ENCODE measurements around the gene FAM163B.

FAM163B gene

DNA sequence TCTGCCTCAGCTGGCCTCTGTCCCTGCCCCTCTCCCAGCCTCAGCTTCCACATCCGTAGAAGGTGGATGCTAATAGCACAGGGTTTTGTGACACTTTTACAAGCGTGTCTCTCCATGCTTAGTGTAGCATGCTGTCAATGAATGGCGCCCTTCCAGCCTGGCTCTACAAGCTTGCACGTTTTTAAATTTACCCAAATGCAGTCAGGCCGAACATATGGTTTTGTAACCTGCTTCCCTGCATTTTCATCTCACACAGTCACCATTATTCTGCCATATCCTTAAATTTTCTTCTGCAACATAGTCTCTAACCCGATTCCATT is 28.8 kb downstream of the FAM163B start:
- DNase-seq = no peak

DNA sequence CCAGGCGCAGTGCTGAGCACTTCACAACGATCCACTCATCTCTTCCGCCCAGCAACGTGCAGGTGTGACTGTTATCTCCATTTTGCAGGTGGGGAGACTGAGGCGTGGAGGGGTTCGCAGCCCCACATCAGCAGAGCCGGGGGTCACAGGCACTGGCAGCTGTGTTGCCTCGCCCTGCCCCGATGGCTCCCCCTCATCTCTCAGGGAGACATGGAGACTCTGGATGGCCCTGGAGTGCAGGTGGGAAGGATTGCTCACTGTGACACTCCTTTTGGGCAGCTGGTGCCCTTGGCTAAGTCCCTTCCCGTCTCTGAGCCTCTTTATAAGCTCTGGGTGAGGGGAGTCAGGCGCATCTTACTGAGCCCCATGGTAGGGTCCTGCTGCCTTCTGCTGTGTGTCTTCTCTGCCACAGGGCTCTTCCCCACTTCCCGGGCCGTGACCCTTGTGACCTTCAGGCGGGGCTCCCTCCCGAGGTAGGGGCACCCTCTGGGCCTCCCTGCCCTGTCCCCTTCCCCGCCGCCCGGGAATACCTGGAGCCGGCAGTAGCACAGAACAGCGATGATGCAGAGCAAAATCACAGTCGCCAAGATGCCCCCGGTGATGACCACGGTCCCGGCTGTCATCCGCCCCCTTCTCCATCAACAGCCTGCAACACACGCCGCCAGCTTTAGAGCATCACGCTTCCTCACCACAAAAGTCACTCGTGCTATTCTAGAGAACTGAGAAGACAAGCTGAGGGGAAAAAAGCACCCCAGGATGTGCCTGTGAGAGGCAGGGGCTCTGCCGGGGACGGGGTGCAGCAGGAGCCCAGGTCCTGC is 29.4 kb downstream of the FAM163B start:
- no peak for DNase-seq

DNA sequence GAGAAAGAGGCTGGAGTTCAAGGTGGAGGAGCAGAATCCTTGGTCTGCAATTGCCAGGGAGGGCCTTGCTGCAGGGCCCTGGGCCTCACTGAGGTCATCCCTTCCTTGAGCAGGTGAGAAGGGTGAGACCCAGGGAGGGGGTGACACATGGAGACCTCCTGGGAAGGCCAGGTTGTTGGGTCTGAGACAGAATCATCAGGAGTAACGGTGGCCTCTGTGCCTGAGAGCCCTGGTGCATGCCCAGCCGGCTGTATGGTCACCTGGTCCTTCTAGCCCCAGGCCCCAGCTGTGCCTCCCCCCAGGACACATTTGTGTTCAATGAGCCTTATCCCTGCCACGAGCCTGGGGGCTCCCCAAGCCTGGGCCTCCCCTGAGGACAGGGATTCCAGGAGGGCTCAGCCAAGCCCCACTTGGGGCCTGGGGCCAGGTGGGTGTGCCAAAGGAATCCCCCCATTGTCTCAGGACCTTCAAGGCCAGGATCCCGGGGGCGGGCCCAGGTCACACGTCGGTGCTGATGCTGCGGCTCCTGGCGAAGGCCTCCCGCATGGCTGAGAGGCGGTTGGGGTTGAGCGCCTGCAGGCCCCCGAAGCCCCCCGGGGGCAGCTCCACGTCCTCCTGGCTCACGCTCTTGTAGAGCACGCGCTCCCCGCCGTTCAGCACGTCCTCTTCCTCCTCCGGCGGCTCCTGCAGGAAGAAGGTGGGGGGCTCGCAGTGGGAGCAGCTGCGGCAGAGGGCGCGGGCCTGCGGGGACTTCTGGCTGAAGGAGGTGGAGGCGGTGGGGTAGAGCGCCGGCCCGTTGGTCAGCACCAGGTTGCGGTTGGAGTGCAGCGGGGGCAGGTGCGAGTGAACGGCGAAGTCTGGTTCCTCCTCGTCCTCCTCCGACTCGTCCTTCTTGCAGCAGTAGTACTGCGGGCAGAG is 30.4 kb downstream of the FAM163B start:
- no peak for DNase-seq

DNA sequence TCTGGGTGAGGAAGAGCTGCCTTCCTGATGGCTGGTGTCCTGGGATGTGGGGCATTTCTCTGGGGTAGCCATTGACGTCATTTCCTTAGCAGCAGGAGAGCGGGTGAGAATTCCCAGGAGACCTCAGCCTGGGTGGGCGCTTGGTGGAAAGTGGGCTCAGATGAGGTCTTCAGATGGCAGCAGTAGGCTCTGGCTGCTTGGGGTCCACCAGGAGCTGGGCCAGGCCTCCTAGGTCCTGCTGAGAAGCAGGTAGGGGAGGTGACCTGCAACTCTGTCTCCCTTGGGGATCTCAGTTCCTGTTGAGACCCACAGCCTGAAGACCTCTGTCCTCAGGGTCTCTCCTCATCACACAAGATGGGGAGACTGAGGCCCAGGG is 31.5 kb downstream of the FAM163B start:
- no peak for DNase-seq

DNA sequence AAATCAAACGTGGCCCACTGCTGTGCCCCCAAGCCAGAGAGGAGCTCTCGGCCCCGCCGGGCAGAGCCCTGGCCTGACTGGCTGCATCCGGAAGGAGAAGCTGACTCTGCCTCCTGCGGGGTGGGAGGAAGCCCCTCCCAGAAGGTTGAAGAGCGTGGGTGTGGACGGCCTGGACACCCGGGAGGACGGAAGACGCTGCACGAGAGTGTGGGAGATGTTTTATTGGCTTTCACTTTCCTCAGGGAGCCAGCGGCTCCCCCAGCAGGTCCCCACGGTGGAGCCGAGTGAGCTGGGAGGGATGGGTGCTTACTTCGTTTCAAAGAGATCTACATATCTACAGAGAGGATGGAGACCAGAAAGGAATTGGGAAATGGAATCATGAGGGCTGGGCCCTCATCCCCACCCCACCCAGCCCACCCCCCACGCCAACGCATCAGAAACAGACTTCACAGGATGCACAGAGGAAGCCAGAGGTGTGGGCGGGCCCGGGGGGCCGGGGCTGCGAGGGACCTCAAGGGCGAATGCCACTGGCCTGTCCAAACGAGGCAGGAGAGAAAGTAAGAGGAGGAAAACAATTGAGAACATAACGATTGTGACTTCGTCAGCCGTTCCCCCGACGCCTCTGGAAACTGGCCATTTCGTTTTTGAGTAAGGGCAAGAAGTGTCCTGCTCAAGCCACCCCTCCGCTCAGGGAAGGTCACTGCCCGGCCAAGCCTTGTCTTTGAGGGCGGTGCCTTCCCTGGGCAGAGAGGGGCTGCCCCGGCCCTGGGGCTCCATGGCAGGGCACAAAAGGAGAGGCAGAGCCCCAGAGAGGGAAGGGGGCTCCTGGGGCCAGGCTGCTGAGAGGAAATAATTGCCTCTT is 32.1 kb downstream of the FAM163B start:
- no peak for DNase-seq

DNA sequence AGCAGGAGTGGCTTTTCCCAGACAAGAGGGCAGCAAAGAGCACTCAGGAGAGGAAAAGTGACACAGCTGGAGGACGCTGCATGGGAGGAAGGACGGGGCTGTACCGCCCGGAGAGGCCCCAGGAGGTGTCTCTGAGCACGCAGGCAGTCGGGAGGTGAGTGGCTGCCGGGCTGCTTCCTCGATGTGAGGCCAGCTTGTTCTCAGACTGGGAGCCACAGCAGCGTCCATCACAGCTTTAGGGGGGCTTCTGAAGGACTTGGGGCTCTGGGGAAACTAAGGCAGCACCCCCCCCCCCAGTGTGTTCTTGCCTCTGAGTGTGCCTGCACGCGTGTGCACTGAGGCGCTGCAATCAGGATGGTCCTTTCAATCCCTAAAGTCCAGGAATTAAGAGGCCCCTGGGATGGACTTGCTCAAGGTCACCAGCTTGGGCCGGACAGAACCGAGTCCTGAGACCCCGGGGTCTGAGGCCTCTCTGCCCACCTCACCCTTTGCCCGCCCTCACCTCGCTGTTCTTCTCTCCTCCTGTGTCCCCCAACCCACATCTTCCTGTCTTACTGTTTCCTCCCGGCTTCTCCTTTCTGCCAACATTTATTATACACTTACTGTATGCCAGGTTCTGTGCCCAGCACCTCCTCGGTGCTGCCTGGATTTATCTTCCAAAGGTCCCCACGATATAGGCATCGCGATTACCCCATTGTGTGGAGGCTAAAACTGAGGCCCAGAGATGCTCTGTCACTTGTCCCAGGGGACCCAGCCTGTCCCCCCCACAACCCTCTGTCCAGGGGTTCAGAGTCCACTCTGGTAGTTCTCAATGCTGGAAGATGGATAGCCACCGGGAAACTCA is 32.9 kb downstream of the FAM163B start:
- no peak for DNase-seq

DNA sequence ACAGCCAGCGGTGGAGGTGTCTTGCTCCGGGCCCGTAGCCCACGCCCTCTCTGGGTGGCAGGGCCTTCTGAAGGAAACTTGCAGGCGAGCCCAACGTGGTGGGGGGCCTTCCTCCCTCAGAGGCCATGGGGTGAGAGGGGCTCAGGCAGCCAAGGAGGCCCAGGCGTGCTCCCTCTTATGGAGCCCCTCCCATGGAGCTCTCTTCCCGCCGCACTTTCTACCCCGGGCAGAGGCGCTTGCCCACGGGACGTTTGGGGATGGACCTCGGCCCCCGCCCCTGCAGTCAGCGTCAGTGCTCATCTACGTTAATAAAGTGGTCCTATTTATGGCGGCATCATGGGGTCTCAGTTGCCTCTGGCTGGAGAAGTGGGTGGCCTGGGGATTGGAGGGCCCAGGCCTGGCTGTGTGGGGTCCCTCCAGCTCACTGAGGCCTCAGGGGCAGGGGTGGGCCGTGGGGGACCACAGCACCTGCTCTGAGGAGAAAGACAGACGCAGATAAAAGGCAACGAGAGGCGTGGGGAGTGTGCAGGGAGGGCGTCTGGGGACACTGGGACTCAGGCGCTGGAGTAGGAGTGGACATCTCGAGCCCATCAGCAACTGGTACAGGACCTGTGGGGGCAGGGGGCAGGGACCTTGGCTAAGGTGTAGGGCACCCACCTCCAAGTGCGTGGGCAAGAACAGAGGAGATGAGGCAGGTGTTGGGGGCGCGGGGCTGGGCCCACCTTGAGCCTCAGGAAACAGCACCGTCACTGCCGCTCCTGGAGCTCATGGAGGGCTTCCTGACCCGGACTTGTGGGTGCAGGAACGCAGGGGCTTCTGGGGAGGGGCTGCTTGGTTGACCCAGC is 33.8 kb downstream of the FAM163B start:
- no peak for DNase-seq

DNA sequence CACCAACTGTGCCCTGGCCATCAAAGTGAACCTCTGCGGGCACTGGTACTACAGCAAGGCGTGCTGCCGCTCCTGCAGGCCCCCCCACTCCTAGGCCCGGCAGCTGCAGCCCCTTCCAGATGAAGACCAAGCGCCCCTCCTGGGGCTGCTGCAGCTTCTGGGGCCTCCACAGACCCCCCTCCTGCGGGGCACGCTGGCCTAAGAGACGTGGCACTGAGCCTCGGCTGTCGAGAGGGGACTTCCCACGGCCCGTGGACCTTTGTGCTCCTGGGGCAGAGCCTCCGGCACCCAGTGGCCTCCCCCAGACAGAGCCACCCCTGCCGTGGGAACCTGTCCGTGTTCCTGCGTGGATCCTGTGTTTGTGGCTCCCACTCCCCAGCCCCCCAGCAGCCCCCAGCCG is 34.4 kb downstream of the FAM163B start:
- DNase-seq = no peak

DNA sequence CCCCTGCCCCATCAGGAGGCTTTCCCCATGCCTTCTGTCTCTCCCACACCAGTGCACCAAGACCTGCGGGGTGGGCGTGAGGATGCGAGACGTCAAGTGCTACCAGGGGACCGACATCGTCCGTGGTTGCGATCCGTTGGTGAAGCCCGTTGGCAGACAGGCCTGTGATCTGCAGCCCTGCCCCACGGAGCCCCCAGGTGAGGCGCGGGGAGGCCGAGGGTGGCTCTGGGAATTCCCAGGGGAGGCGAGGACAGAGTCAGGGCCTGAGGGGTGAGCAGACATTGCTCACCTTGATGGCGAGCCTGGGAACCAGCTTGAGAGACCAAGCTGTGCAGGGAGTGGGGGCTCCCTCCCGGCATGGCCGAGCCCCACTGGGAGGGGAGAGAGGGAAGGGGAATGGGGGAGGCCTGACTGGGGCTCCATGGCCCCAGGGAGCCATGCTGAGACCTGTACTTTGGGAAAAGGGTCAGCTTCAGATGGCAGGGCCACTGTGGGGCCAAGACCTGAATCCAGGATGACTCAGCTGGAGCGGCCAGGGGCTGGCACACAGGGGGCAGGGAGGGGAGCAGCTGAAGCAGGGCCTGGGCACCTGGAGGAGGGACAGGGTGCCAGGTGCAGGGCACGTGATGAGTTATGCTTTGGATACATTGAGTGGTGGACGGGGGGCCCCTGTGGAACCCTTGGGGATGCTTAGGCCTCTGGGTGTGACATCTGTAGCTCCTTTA is 35.2 kb downstream of the FAM163B start:
- DNase-seq = no peak

DNA sequence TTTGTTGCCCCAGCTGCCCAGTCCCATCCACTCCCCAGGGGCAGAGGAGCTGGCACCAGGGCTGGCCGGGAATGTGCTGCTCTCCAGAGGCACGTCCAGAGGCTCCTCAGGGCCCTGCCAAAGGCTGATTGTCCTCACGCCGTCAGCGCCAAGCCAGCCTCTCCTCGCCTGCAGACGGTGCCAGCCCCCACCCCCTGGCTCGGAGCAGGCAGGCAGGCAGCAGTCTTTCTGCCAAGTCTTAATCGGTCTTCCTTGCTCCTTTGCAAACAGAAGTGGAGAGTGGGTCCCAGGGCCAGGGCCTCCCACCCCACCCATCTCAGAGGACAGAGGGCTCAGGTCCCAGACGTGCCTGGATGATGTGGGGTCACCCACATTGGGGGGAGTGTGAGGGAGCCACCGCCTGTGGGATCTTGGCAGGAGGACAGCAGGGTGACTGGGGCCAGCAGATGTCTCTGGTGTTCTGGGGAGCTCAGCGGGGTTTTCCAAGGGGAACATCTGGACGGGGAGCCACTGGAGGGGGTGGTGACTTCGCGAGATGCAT is 36.3 kb downstream of the FAM163B start:
- no peak for DNase-seq

DNA sequence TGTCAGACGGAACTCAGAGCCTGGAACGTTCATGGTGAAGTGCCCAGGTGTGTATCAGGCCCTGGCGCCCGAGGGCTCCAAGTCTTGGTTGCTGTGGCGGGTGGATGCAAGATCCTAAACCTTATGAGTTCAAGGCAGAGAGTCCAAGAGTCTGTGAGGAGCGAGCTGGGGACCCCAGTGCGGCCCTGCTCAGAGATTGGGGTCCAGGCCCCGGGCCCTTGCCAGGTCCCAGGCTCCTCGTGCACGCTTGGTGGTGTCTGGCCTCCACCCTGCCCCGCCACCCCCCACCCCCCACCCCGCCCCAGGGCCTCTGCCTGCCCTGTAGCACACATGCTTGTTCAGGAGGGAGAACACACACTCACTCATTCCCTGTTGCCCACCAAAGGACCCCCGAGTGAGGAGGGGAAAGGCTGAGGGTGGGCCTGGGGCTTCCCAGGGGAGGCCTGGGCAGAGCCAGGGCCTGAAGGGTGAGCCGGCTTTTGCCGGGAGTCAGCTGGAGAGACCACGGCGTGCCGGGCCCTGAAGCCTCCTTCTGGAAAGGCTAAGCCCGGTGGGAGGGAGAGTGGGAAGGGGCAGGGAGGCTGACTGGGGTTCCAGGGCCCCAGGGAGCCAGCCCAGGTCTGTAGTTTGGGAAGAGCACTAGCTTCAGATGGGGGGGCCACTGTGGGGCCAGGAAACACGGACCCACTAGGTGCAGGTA is 37.1 kb downstream of the FAM163B start:
- DNase-seq = no peak

DNA sequence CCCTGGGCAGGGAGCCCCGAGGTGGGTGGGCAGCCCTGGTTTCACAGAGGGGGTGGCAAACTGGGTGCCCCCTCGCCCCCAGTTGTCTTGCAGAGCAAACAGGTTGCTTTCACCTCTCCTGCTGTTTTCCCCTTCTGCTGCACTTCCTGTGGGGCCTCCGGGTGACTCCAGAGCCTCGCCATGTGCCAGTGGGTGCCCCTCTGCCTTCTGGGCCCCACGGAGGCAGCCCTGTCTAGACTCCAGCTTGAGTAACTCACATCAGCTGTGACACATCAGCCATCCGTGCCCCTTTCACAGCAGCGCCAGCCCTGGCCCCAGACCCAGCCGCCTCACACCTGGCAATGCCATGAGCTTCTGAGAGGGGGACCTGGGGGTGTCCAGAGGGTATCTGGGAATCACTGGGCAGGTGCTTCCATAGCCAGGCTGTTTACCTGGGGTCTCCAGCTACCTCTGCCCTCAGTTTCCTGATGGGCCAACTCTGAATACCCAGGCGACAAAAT is 37.7 kb downstream of the FAM163B start:
- DNase-seq = no peak

DNA sequence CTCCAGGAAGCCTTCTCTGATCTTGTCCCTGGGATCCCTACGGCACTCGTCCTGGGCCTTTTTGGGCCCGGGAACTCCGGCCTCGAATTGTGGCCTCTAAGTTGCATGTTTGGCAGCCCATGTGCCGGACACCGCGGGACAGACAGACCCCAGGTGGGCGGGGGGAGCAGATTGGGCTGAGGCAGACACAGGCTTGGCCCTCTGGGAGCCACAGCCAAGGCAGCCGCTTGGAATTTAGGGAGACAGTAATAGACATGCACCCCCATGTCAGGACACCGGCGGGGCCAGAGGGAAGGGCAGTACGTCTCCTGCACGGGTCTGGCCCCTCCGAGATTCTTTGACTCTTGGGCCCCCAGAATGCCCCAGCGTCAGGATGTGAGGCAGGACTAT is 38.5 kb downstream of the FAM163B start:
- DNase-seq = no peak

DNA sequence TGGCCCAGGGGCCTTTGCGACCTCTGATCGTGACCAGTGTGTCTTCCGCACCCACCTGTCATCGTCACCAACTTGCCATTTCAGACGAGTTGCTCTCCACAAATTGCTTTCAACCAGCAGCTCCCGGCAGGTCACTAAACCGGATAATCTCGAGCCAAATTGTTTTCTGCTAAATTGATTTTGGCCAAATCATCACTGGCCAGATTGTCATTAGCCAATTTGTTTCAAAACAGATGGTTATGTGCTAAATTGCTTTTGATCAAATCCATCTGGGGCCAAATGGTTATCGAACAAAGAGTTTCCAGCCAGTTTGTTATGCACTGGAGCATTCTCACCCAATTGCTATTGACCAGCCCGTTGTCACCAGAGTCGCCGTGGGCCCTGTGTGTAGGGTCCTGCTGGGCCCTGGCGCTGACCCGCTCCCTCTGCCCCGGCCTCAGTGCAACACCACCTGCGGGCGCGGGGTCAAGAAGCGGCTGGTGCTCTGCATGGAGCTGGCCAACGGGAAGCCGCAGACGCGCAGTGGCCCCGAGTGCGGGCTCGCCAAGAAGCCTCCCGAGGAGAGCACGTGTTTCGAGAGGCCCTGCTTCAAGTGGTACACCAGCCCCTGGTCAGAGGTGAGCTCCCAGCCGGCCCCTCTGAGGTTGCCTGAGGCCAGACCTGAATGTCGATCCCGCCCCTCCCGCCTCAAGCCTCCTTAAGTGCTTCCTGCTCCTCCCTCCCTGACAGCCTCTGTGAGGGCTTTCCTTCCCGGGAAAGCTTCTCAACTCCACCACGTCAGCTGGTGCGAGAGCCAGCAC is 39.1 kb downstream of the FAM163B start:
- DNase-seq = no peak

DNA sequence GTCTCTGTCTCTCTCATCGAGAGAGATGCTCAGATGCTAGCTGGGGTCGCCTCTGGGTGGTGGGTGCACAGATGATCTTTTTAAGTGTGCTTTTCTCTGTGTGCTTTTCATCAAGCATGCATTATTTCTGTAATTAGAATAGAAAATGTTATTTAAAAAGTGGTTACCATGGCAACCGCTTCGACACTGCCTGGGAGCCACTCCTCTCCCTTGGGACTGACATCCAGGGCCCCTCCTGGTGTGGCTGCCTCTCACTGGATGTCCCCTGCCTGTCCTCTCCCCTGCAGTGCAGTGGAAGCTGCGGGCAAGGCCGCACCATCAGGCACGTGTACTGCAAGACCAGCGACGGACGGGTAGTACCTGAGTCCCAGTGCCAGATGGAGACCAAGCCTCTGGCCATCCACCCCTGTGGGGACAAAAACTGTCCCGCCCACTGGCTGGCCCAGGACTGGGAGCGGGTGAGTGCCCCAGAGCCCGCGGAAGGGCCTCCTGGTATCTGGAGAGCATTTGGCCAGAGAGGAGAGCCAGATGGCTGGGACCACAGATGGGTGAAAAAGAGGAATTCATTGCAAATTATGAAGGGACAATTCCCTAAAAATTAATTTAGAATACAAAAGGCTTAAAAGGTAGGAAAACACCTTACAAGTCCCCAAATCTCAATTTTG is 39.9 kb downstream of the FAM163B start:
- no peak for DNase-seq

DNA sequence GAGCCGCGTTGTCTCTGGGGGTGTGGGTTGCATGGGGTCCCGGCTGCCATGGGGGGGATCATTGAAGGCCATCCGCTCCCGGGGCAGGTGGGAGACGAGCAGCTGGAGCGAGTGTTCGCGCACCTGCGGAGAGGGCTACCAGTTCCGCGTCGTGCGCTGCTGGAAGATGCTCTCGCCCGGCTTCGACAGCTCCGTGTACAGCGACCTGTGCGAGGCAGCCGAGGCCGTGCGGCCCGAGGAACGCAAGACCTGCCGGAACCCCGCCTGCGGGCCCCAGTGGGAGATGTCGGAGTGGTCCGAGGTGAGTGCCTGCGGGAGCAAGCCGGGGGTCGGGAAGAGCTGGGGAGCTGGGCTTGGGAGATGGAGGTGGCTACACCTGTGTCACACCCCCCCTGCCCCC is 41.0 kb downstream of the FAM163B start:
- DNase-seq = no peak

DNA sequence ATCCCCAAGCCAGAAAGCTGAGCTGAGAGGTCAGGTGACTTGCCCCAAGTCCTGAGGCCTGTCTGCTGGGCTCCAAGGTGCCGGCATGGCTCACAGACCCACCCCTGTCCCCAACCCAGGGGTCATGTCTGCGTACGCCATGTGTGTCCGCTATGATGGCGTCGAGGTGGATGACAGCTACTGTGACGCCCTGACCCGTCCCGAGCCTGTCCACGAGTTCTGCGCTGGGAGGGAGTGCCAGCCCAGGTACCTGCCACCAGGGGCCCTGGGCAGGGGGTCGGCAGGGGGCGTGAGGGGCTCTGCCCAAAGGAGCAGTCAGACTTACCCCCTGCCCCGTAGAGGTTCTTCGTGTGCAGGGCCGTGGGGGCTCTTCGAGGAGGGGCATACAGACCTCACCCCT is 42.4 kb downstream of the FAM163B start:
- no peak for DNase-seq

DNA sequence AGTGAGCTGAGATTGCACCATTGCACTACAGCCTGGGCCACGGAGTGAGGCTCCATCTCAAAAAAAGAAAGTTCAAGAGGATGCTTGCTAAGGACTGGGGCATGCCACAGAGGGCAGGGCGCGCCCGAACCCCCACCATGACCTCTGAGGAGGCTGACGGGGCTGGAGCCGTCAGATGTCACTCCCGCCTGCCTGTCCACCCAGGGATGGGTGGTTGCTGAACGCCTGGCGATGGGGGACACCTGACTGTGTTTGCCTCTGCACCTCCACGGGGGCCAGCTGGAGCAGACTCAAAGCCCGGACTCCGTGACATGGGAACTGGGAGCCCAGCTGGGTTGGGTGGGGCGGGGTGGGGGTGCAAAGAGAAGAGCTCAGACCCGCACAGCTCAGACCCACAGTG is 42.8 kb downstream of the FAM163B start:
- DNase-seq = no peak
